K562 (cell line): ENCODE results near the gene ZNF622.

Experiments used
- ATF7 ChIP-seq: fragments of 450-650 bp; IDR thresholded peaks from 2 replicates; pipeline ENCODE4 v1.7.1; 2014; ENCODE audit warnings: mild to moderate bottlenecking, moderate library complexity
- BCL6 ChIP-seq: fragments of 250-450 bp; sonication (Bioruptor Pico); IDR thresholded peaks from 2 replicates; pipeline ENCODE4 v1.4.0; 2020
- CHD2 ChIP-seq: IDR thresholded peaks from 2 replicates; pipeline ENCODE4 v1.6.1; 2011; ENCODE audit warnings: low read depth, low read length
- CREB1 ChIP-seq, 2 experiments: sonication (generic) in 1 of 2; formaldehyde crosslinking in 1 of 2; IDR thresholded peaks; 2 replicates each; pipeline versions ENCODE4 v1.6.1 to v1.8.0; 2012 to 2022; ENCODE audit warnings: inconsistent platforms in 1 of 2, mild to moderate bottlenecking in 1 of 2, missing genetic modification reagents in 1 of 2, moderate library complexity in 1 of 2
- DIDO1 ChIP-seq: fragments of 450-650 bp; IDR thresholded peaks from 2 replicates; pipeline ENCODE4 v1.6.1; 2016; ENCODE audit warnings: low read depth, missing biosample characterization, missing genetic modification characterization
- RAD21 ChIP-seq, 2 experiments: fragments of 250-450 bp in 1 of 2; fragments of 450-650 bp in 1 of 2; sonication (Bioruptor Pico) in 1 of 2; formaldehyde crosslinking in 1 of 2; IDR thresholded peaks in 1 of 2; conservative IDR thresholded peaks in 1 of 2; 2 replicates each; pipeline versions ENCODE4 v1.4.0 to v1.8.0; 2020 to 2022; ENCODE audit warnings: mild to moderate bottlenecking in 2 of 2, moderate library complexity in 1 of 2
- RFX5 ChIP-seq: IDR thresholded peaks from 2 replicates; pipeline ENCODE4 v1.6.1; 2011; ENCODE audit warnings: low read depth, mild to moderate bottlenecking, improper control_type of control experiment, low read length
- SMC3 ChIP-seq: conservative IDR thresholded peaks from 2 replicates; pipeline ENCODE4 v1.6.1; 2011; ENCODE audit warnings: low read depth, low read length, improper control_type of control experiment; ENCODE audit not compliant: insufficient read depth
- ZNF143 ChIP-seq: sonication (generic); formaldehyde crosslinking; IDR thresholded peaks from 2 replicates; pipeline ENCODE4 v1.9.0; 2022; ENCODE audit warnings: mild to moderate bottlenecking, missing genetic modification reagents
- ZNF239 ChIP-seq: fragments of 250-450 bp; sonication (Bioruptor Pico); IDR thresholded peaks from 2 replicates; pipeline ENCODE4 v1.4.0; 2020; ENCODE audit warnings: mild to moderate bottlenecking
- TF ChIP-seq, protein P1 (sequence below): fragments of 250-450 bp; sonication (Bioruptor Pico); IDR thresholded peaks from 2 replicates; pipeline ENCODE4 v1.8.0; 2021; ENCODE audit warnings: moderate library complexity, mild to moderate bottlenecking, inconsistent platforms
- TF ChIP-seq, protein P2 (sequence below), 3 experiments: IDR thresholded peaks in 2 of 3; conservative IDR thresholded peaks in 1 of 3; 2 replicates each; pipeline ENCODE4 v1.5.1; 2011 to 2012; ENCODE audit warnings: low read length in 3 of 3, mild to moderate bottlenecking in 3 of 3, control low read depth in 2 of 3, improper control_type of control experiment in 1 of 3, inconsistent platforms in 1 of 3, low read depth in 1 of 3, mixed read lengths in 1 of 3, moderate library complexity in 1 of 3; ENCODE audit not compliant: insufficient read depth in 2 of 3

DNA sequence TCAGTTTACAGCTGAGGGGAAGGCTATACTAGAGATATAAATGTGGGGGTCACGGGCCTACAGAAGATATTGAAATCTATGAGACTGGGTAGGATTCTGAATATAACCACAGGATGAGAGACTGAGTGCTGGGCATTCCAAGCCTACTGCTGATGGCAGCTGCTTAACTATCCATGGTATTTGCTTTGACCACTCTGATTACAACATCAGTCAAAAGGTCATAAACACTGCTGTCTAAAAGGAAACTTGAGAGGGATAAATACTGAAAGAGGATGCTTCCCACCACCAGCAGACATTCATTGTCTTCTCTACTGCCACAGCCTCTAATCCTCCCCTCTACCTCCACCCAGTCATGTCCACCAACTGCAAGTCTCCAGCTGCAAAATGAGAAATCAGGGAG, 3.8 kb downstream of the ZNF622 start:
- TF ChIP-seq ZNF143 (CRISPR knock-in tag) (no peak), CHD2 (no peak), BCL6 (no peak), DIDO1 (tag) (no peak), ZNF239 (CRISPR knock-in tag) (no peak), ATF7 (no peak), RAD21 (CRISPR knock-in tag; conservative IDR thresholded peaks at IDR 0.05 in 1 of 2, IDR thresholded peaks at IDR 0.05 in 1 of 2) (no peak), SMC3 (no peak), RFX5 (no peak), CREB1 (IDR thresholded peaks at IDR 0.05) (no peak), CREB1 (CRISPR knock-in tag; IDR thresholded peaks at IDR 0.05) (no peak)
- TF ChIP-seq, protein P1, sequence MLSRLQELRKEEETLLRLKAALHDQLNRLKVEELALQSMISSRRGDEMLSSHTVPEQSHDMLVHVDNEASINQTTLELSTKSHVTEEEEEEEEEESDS (CRISPR knock-in tag), result no peak
- TF ChIP-seq, protein P2, sequence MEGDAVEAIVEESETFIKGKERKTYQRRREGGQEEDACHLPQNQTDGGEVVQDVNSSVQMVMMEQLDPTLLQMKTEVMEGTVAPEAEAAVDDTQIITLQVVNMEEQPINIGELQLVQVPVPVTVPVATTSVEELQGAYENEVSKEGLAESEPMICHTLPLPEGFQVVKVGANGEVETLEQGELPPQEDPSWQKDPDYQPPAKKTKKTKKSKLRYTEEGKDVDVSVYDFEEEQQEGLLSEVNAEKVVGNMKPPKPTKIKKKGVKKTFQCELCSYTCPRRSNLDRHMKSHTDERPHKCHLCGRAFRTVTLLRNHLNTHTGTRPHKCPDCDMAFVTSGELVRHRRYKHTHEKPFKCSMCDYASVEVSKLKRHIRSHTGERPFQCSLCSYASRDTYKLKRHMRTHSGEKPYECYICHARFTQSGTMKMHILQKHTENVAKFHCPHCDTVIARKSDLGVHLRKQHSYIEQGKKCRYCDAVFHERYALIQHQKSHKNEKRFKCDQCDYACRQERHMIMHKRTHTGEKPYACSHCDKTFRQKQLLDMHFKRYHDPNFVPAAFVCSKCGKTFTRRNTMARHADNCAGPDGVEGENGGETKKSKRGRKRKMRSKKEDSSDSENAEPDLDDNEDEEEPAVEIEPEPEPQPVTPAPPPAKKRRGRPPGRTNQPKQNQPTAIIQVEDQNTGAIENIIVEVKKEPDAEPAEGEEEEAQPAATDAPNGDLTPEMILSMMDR (IDR thresholded peaks at IDR 0.05 in 2 of 3, conservative IDR thresholded peaks at IDR 0.05 in 1 of 3; ENCODE audit: insufficient read depth in 2 of 3, low read depth in 1 of 3, low read length in 3 of 3), result no peak
